ENCODE results near the gene HOXC11. TPM values are rescaled to one million over a fixed set of nuclear protein-coding genes. Genes with fewer than 3 reads are reported as not detected.
A peak's percentile ranks its signal among the peaks of the same experiment; 100 is the strongest.

The HOXC11 gene
- total and polyA plus RNA-seq, 2 of the 4 experiments (the other 2 are of a cell fraction): not detected

- Histone ChIP-seq H3K14ac (replicated peaks; ENCODE audit: low read depth, low read length) (no peak overlapping the region), H3K4me3 (ENCODE audit: insufficient read depth, low read depth, low read length) (no peak overlapping the region), H3K9me1 (ENCODE audit: insufficient read depth, low read length) (no peaks in the 10 kb centered on the region), H3K9ac (ENCODE audit: low read depth, low read length) (no peak overlapping the region), H2BK15ac (ENCODE audit: low read depth, low read length) (no peak overlapping the region), H2AK5ac (ENCODE audit: low read depth, low read length) (no peak overlapping the region), H3K23ac (ENCODE audit: low read depth, low read length) (no peak overlapping the region), H2BK120ac (ENCODE audit: low read depth, low read length) (no peak overlapping the region), H2BK20ac (ENCODE audit: low read depth, low read length) (no peak overlapping the region), H2AK9ac (replicated peaks; ENCODE audit: low read depth, low read length, poor library complexity) (no peak overlapping the region), H3K9me3 (ENCODE audit: control insufficient read depth, insufficient read depth, low read length) (peaks cover 4% of the 10 kb centered on the region), H3K4me1 (ENCODE audit: control insufficient read depth, insufficient read depth, low read length) (no peaks in the 10 kb centered on the region), H2BK5ac (ENCODE audit: low read depth, low read length, poor library complexity, severe bottlenecking) (no peak overlapping the region), H4K5ac (ENCODE audit: low read depth, low read length) (no peak overlapping the region; the same call in 1 of the 2 replicates), H3K27me3 (ENCODE audit: control insufficient read depth, insufficient read depth, low read length) (peaks cover 88% of the 10 kb centered on the region), H3K56ac (ENCODE audit: extremely low read depth, insufficient read depth, low read length) (no peak overlapping the region), H2AFZ (replicated peaks; ENCODE audit: low read length, poor library complexity) (no peak overlapping the region), H3K4me2 (ENCODE audit: low read depth, low read length) (peak overlapping the region; percentile 45; the same call in 1 of the 2 replicates), H3K79me1 (ENCODE audit: low read depth in 1 of 2, low read length in 2 of 2) (no peaks in the 10 kb centered on the region), H3K27ac (ENCODE audit: insufficient read depth, low read length) (no peak overlapping the region), H3K36me3 (ENCODE audit: control insufficient read depth, insufficient read depth, low read length) (no peaks in the 10 kb centered on the region), H4K20me1 (ENCODE audit: insufficient read depth, low read length) (no peaks in the 10 kb centered on the region), H3K18ac (ENCODE audit: low read depth, low read length) (no peak overlapping the region), H3K4ac (ENCODE audit: low read depth, low read length) (no peak overlapping the region), H4K8ac (ENCODE audit: low read depth in 2 of 2, low read length in 2 of 2) (no peak overlapping the region; a peak in 1 of 4 replicates), H4K91ac (ENCODE audit: insufficient read depth, low read depth, low read length) (no peak overlapping the region)
- peak; percentile 11 for DNase-seq
- intact Hi-C loops (cut with micrococcal nuclease): no loop called here
- WGBS, 2 experiments (ENCODE audit: extremely low coverage in 2 of 2, insufficient read length in 1 of 2): 0% methylated on average over 9 of the region's 25 CpGs; no CpG with 5 or more reads in 1 of the 2 experiments
- ATAC-seq (ENCODE audit: low read depth): no peak
- ChIA-PET POLR2A (ENCODE audit: unreplicated experiment) (no interaction called here), CTCF (interaction anchor here (0.6 to 1.0 kb wide), 2 partner anchors 8 to 176 kb away, joined by 3 to 4 read pairs; no protein-coding TSS in a partner anchor)
- in situ Hi-C loops (cut with MboI; ENCODE audit: low sequenced_read_pairs): no loop called here
- dilution Hi-C loops (cut with HindIII; ENCODE audit: low sequenced_read_pairs, unreplicated experiment): no loop called here
- BruUV-seq (replicated peaks): no TSS peak
- TF ChIP-seq FOS (IDR thresholded peaks at IDR 0.05; ENCODE audit: low read depth, low read length) (no peak), POLR2A (IDR thresholded peaks at IDR 0.05; ENCODE audit: low read depth, low read length) (no peak), MXI1 (IDR thresholded peaks at IDR 0.05; ENCODE audit: borderline replicate concordance, low read depth, low read length) (no peak), MAFK (IDR thresholded peaks at IDR 0.05; ENCODE audit: low read depth, low read length) (no peak), CEBPB (IDR thresholded peaks at IDR 0.05; ENCODE audit: low read depth, low read length) (no peak), RCOR1 (IDR thresholded peaks at IDR 0.05; ENCODE audit: insufficient replicate concordance, low read length) (no peak), NFE2L2 (IDR thresholded peaks at IDR 0.05; ENCODE audit: low read depth, low read length) (no peak), CTCF (conservative IDR thresholded peaks at IDR 0.05; ENCODE audit: low read depth, low read length) (no peak), USF2 (IDR thresholded peaks at IDR 0.05; ENCODE audit: low read depth, low read length) (no peak), CHD1 (IDR thresholded peaks at IDR 0.05; ENCODE audit: low read depth, low read length) (no peak), ELK1 (IDR thresholded peaks at IDR 0.05; ENCODE audit: borderline replicate concordance, low read depth, low read length) (no peak)
Observed at GRCh38 chr12:54016478-54016964, 43.6 kb downstream of the HOXC11 start.
